Kidney (tissue), 14 donors: Measurements from ENCODE around the gene CTCFL. TPM values are rescaled to one million over a fixed set of nuclear protein-coding genes. Genes with fewer than 3 reads are reported as not detected.

Experiments
- DNase-seq, 5 donors: peaks; one replicate each; pipeline ENCODE4 v3.0.0-alpha.2; 2013 to 2020
- FAIRE-seq: peaks from 2 replicates; lab custom pipeline; 2012; peaks lifted over from hg19 to GRCh38; lab: Jason Lieb, UNC
- H3K27ac ChIP-seq, 2 donors: one replicate each; pipeline ENCODE4 v1.7.0; 2013; ENCODE audit warnings: low read depth in 2 of 2, low read length in 2 of 2, inconsistent platforms in 1 of 2
- H3K27me3 ChIP-seq: one replicate; pipeline ENCODE4 v1.7.1; 2013; ENCODE audit warnings: low read length, inconsistent platforms; ENCODE audit not compliant: control insufficient read depth, insufficient read depth
- H3K36me3 ChIP-seq, 3 donors: one replicate each; pipeline versions ENCODE4 v1.7.0 to v1.7.1; 2013; ENCODE audit warnings: low read length in 3 of 3, control low read depth in 1 of 3, inconsistent platforms in 1 of 3; ENCODE audit not compliant: insufficient read depth in 3 of 3, control insufficient read depth in 2 of 3
- H3K4me1 ChIP-seq, 3 donors: one replicate each; pipeline versions ENCODE4 v1.7.0 to v1.7.1; 2013; ENCODE audit warnings: low read length in 3 of 3, inconsistent platforms in 1 of 3, low read depth in 1 of 3; ENCODE audit not compliant: control insufficient read depth in 2 of 3, insufficient read depth in 2 of 3
- H3K4me3 ChIP-seq, 3 donors: one replicate each; pipeline versions ENCODE4 v1.7.0 to v1.8.1; 2013; ENCODE audit warnings: low read length in 3 of 3, control low read depth in 1 of 3, inconsistent platforms in 1 of 3
- H3K9ac ChIP-seq, 3 donors: one replicate each; pipeline versions ENCODE4 v1.7.0 to v1.7.1; 2013; ENCODE audit warnings: low read length in 3 of 3, control low read depth in 1 of 3, inconsistent platforms in 1 of 3
- H3K9me3 ChIP-seq, 3 donors: one replicate each; pipeline versions ENCODE4 v1.7.0 to v1.7.1; 2013; ENCODE audit warnings: low read length in 3 of 3, control low read depth in 1 of 3, inconsistent platforms in 1 of 3; ENCODE audit not compliant: control insufficient read depth in 2 of 3, insufficient read depth in 1 of 3
- intact Hi-C: fragments of 100-400 bp; cut with DNase I; formaldehyde crosslinking; loops from one replicate; pipeline ENCODE4 v1.11.1; 2022
- polyA plus RNA-seq: library from polyadenylated mRNA; stranded (reverse); fragments of 350-450 nt; fragmentation: Illumina TruSeq; extraction: RNeasy Lipid Tissue Mini Kit (QIAGEN cat#74804); gene quantifications from one replicate; pipeline ENCODE4 v1.2.3, GENCODE V29; 2014; ENCODE audit warnings: low read depth, low replicate concordance; ENCODE audit not compliant: insufficient read depth
- total RNA-seq: library from RNA; stranded (reverse); fragmentation: NEBNext Ultra II Directional; extraction: Animal tissue kit (Norgen Biotek cat#: 25700); gene quantifications from one replicate; pipeline ENCODE4 v1.2.1, GENCODE V29; 2021
- TF ChIP-seq, protein P1 (sequence below): IDR thresholded peaks from 3 replicates; pipeline ENCODE4 v1.5.1; 2012; ENCODE audit warnings: mild to moderate bottlenecking, moderate library complexity, borderline replicate concordance; ENCODE audit not compliant: insufficient read depth; ENCODE audit errors: extremely low read depth
- donor health status: control.
- donor health status: control.
- donor health status: control.
- donor health status: control.
- donor health status: control.
- donor health status: DM: yes; HTN: yes; CAD: no.
- donor health status: Normal renal cell carcinoma (clear cell type).

The CTCFL gene
- total and polyA plus RNA-seq, 2 donors from 2014 or later: not detected

DNA sequence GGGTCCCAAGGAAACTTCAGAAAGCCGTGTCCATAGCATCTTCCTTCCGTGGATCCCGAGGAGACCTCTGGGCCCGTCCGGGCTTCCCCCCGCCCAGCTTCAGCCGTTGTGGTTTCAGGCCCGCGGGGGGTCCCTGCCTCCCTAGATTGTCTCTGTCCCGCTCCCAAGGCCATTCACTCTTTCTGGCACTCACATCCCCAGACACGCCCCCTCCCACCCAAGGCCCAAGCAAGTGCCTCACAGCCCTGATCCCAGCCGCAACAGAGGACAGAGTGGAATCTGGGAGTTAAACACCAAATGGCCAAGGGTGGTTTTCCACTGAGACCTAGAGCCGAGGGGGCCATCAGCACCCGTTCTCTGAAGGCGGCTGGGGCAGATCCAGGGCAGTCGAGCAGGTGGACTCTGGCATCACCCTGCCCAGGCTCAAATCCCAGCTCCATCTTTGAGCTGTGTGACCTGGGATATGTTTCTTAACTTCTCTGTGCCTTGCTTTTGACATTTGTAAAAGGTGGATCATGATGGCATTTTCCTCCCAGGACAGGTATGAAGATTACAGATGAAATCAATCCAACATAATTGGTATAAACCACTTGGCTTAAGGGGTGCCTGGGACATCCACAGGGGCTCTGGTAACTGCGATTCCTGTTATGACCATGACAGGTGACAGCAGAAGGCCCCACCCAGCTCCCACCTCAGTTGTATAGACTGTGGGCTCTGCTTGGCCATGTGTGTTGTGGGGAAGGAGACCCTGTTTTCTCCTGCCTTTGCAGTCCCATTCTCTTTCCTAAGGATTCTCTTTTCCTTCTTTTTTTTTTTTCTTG lies 48.1 kb downstream of the CTCFL start:
- FAIRE-seq (no peak), DNase-seq (peak in 2 of 5 donors; percentile 28 to 46)
- H3K4me3 ChIP-seq: no peak overlapping the region
- H3K9ac ChIP-seq: no peak overlapping the region
- no peaks in the 10 kb centered on the region for H3K36me3 ChIP-seq
- intact Hi-C loops: no loop called here
- no peaks in the 10 kb centered on the region for H3K4me1 ChIP-seq
- H3K27ac ChIP-seq: no peak overlapping the region
- H3K27me3 ChIP-seq: no peaks in the 10 kb centered on the region
- H3K9me3 ChIP-seq: no peaks in the 10 kb centered on the region
- TF ChIP-seq, protein P1, sequence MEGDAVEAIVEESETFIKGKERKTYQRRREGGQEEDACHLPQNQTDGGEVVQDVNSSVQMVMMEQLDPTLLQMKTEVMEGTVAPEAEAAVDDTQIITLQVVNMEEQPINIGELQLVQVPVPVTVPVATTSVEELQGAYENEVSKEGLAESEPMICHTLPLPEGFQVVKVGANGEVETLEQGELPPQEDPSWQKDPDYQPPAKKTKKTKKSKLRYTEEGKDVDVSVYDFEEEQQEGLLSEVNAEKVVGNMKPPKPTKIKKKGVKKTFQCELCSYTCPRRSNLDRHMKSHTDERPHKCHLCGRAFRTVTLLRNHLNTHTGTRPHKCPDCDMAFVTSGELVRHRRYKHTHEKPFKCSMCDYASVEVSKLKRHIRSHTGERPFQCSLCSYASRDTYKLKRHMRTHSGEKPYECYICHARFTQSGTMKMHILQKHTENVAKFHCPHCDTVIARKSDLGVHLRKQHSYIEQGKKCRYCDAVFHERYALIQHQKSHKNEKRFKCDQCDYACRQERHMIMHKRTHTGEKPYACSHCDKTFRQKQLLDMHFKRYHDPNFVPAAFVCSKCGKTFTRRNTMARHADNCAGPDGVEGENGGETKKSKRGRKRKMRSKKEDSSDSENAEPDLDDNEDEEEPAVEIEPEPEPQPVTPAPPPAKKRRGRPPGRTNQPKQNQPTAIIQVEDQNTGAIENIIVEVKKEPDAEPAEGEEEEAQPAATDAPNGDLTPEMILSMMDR: no peak

DNA sequence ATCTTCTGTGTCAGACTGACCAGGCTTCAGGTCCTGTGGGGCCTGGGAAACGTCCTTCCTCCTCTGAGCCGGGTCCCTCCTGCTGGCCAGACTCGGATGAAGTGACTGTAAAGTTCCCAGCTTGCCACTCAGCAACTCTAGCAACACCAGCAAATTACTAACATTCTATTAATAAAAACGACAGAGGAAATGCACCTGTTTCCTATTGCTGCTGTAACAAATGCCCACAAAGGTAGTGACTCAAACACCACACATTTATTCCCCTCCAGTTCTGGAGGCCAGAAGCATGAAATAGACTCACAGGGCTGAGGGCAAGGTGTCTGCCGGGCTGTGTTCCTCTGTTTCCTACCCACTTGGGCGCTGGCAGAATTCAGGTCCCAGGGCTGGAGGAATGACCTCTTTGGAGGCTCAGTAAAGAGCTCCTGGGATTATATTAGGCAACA lies 48.8 kb downstream of the CTCFL start:
- FAIRE-seq: no peak

DNA sequence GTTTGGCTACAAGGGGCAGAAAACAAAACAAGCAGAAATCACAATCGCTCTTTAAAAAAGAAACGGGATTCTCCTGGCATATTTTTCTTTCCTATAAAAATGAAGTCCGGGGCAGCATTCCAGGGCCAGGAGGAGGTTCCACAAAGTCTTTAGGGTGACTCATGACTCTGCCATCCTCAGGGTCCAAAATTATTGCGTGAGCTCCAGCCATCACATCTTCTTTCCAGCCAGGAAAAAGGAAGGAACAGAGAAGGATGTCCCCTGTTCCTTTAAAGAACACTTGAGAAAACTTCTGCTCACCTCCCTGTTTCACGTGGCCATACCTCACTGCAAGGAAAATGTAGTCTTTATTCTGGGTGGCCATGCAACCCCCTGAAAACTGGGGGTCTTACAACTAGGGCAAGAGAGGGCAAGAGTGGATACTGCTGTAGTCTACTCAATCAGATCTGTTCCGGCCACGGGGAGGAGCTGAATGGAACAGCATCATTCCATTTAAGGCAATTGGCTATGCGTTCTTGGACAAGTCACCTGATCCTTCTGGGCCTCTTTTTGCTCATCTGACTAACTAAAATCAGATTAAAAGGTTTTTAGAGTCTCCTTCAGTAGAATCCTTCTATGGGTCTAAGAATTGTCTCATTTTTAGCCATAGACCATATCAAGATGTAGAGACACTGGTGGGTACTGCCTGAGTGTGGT lies 49.4 kb downstream of the CTCFL start:
- Histone ChIP-seq H3K4me3 (no peak overlapping the region), H3K27me3 (no peaks in the 10 kb centered on the region), H3K4me1 (no peaks in the 10 kb centered on the region), H3K27ac (no peak overlapping the region), H3K9ac (no peak overlapping the region), H3K9me3 (no peaks in the 10 kb centered on the region), H3K36me3 (no peaks in the 10 kb centered on the region)
- TF ChIP-seq, protein P1: no peak
- FAIRE-seq: no peak
- DNase-seq: peak in 2 of 5 donors; percentile 11 to 23
- intact Hi-C loops: no loop called here

More for the DNA sequence above, 48.8 kb downstream of the CTCFL start:
- DNase-seq: peak in 2 of 5 donors; percentile 16 to 26
- Histone ChIP-seq H3K9me3 (no peaks in the 10 kb centered on the region), H3K27me3 (no peaks in the 10 kb centered on the region), H3K9ac (no peak overlapping the region), H3K4me3 (no peak overlapping the region), H3K36me3 (no peaks in the 10 kb centered on the region), H3K4me1 (no peaks in the 10 kb centered on the region), H3K27ac (no peak overlapping the region)
- intact Hi-C loops: no loop called here
- TF ChIP-seq, protein P1: no peak
